ENCODE data around the gene GARIN1A. TPM values are rescaled to one million over a fixed set of nuclear protein-coding genes. Genes with fewer than 3 reads are reported as not detected.

Gene GARIN1A
- total and polyA plus RNA-seq, 2 of the 4 experiments (the other 2 are of a cell fraction): 0.18 to 1.4 TPM

DNA sequence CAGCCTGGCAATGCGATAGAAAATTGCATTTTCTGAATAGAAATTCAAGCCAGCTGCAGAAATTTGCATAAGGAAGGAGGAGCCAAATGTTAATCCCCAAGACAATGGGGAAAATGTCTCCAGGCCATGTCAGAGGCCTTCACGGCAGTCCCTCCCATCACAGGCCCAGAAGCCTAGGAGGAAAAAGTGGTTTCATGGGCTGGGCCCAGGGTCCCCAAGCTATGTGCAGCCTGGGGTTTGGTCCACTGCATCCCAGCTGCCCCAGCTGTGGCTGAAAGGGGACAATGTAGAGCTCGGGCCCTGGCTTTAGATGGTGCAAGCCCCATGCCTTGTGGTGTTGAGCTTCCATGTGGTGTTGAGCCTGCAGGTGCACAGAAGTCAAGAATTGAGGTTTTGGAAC lies 10.0 kb upstream of the GARIN1A start:
- Histone ChIP-seq H2BK5ac (ENCODE audit: low read depth, low read length, poor library complexity, severe bottlenecking) (no peak overlapping the region), H2BK15ac (ENCODE audit: low read depth, low read length) (no peak overlapping the region), H4K20me1 (ENCODE audit: insufficient read depth, low read length) (no peaks in the 10 kb centered on the region), H4K5ac (ENCODE audit: low read depth, low read length) (no peak overlapping the region), H3K56ac (ENCODE audit: extremely low read depth, insufficient read depth, low read length) (no peak overlapping the region), H2AK5ac (ENCODE audit: low read depth, low read length) (no peak overlapping the region), H3K9me3 (ENCODE audit: control insufficient read depth, insufficient read depth, low read length) (peaks cover 5% of the 10 kb centered on the region), H4K91ac (ENCODE audit: insufficient read depth, low read depth, low read length) (no peak overlapping the region), H3K4me3 (ENCODE audit: insufficient read depth, low read depth, low read length) (no peak overlapping the region), H3K23ac (ENCODE audit: low read depth, low read length) (no peak overlapping the region), H3K9ac (ENCODE audit: low read depth, low read length) (no peak overlapping the region), H3K4me1 (ENCODE audit: control insufficient read depth, insufficient read depth, low read length) (no peaks in the 10 kb centered on the region), H3K14ac (replicated peaks; ENCODE audit: low read depth, low read length) (no peak overlapping the region), H3K9me1 (ENCODE audit: insufficient read depth, low read length) (no peaks in the 10 kb centered on the region), H3K4ac (ENCODE audit: low read depth, low read length) (no peak overlapping the region), H2BK120ac (ENCODE audit: low read depth, low read length) (no peak overlapping the region), H3K27me3 (ENCODE audit: control insufficient read depth, insufficient read depth, low read length) (no peaks in the 10 kb centered on the region), H3K79me1 (ENCODE audit: low read depth in 1 of 2, low read length in 2 of 2) (peaks cover 0 to 6% of the 10 kb centered on the region in 2 experiments; a peak in 1 of 4 replicates), H3K36me3 (ENCODE audit: control insufficient read depth, insufficient read depth, low read length) (peaks cover 4% of the 10 kb centered on the region; the same call in 1 of the 2 replicates), H2AFZ (replicated peaks; ENCODE audit: low read length, poor library complexity) (no peak overlapping the region), H3K27ac (ENCODE audit: insufficient read depth, low read length) (no peak overlapping the region), H3K4me2 (ENCODE audit: low read depth, low read length) (no peak overlapping the region), H2BK20ac (ENCODE audit: low read depth, low read length) (no peak overlapping the region), H2AK9ac (replicated peaks; ENCODE audit: low read depth, low read length, poor library complexity) (no peak overlapping the region), H3K18ac (ENCODE audit: low read depth, low read length) (no peak overlapping the region), H4K8ac (ENCODE audit: low read depth in 2 of 2, low read length in 2 of 2) (no peak overlapping the region)
- in situ Hi-C loops (cut with MboI; ENCODE audit: low sequenced_read_pairs): no loop called here
- intact Hi-C loops (cut with micrococcal nuclease): no loop called here
- ChIA-PET POLR2A (ENCODE audit: unreplicated experiment) (no interaction called here), CTCF (no interaction called here)
- WGBS, 2 experiments (ENCODE audit: extremely low coverage in 2 of 2, insufficient read length in 1 of 2): 100% methylated on average over 1 of the region's 3 CpGs; no CpG with 5 or more reads in 1 of the 2 experiments
- ATAC-seq (ENCODE audit: low read depth): no peak
- DNase-seq: no peak
- no peak for TF ChIP-seq MAZ (IDR thresholded peaks at IDR 0.05; ENCODE audit: borderline replicate concordance, low read depth, low read length)
- no peak for TF ChIP-seq POLR2A (IDR thresholded peaks at IDR 0.05; ENCODE audit: low read depth, low read length)
- TF ChIP-seq FOS (IDR thresholded peaks at IDR 0.05; ENCODE audit: low read depth, low read length): no peak
- no peak for TF ChIP-seq RAD21 (IDR thresholded peaks at IDR 0.05; ENCODE audit: low read length)
- no peak for TF ChIP-seq SMC3 (IDR thresholded peaks at IDR 0.05; ENCODE audit: low read depth, low read length)
- no peak for TF ChIP-seq NFE2L2 (IDR thresholded peaks at IDR 0.05; ENCODE audit: low read depth, low read length)
- no peak for TF ChIP-seq BHLHE40 (IDR thresholded peaks at IDR 0.05; ENCODE audit: low read depth, low read length)
- no peak for TF ChIP-seq MXI1 (IDR thresholded peaks at IDR 0.05; ENCODE audit: borderline replicate concordance, low read depth, low read length)
- no peak for TF ChIP-seq RFX5 (IDR thresholded peaks at IDR 0.05; ENCODE audit: low read depth, low read length)
- TF ChIP-seq, protein P1, sequence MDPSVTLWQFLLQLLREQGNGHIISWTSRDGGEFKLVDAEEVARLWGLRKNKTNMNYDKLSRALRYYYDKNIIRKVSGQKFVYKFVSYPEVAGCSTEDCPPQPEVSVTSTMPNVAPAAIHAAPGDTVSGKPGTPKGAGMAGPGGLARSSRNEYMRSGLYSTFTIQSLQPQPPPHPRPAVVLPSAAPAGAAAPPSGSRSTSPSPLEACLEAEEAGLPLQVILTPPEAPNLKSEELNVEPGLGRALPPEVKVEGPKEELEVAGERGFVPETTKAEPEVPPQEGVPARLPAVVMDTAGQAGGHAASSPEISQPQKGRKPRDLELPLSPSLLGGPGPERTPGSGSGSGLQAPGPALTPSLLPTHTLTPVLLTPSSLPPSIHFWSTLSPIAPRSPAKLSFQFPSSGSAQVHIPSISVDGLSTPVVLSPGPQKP (IDR thresholded peaks at IDR 0.05; ENCODE audit: borderline replicate concordance, low read depth, low read length): no peak
- TF ChIP-seq CEBPB (IDR thresholded peaks at IDR 0.05; ENCODE audit: low read depth, low read length): no peak
- TF ChIP-seq CHD1 (IDR thresholded peaks at IDR 0.05; ENCODE audit: low read depth, low read length): no peak
- dilution Hi-C loops (cut with HindIII; ENCODE audit: low sequenced_read_pairs, unreplicated experiment): no loop called here
- BruUV-seq (replicated peaks): no TSS peak

All from IMR-90 (cell line).